Measurements from ENCODE around the gene PPARD. TPM values are rescaled to one million over a fixed set of nuclear protein-coding genes. Genes with fewer than 3 reads are reported as not detected.
A peak's percentile ranks its signal among the peaks of the same experiment; 100 is the strongest.

PPARD gene
- 3.8 and 4.1 TPM in 2 replicates for polyA plus RNA-seq (2011; rRNA removed)
- 4.7 and 6.4 TPM in 2 replicates for polyA plus RNA-seq (2012; cell fraction: cytosol; rRNA removed)
- polyA plus RNA-seq (2012; cell fraction: nucleus; rRNA removed), result 8.4 and 10.2 TPM in 2 replicates
- polyA plus RNA-seq (2017; fragmentation: RNase III; extraction: RNeasy Plus Mini Kit Qiagen cat#74134 plus additional on column Dnase treatment), result 5.1 to 5.9 TPM (median 5.4 TPM) in 3 replicates
- 3.8 and 5.6 TPM in 2 replicates for polyA minus RNA-seq (2011; rRNA and poly(A)+ RNA removed)

GRCh38 chr6:35342258-35343091 lies at the start of gene PPARD:
Gene PPARD (plus strand): TSS chr6:35342558. CDS start chr6:35411088, 68,530 bp downstream.
- Histone ChIP-seq H3K4me1 (peaks cover 8% of the 10 kb centered on the region; the same call in 2 of the 3 replicates), H3K4me2 (peak within 1 kb of the TSS; percentile 86), H3K9me3 (no peaks in the 10 kb centered on the region), H3K27ac (peak within 1 kb of the TSS; percentile 72 to 89), H3K4me3 (peak within 1 kb of the TSS; percentile 69)
- ATAC-seq (peak; percentile 97 to 99), DNase-seq (ENCODE audit: low read depth in 1 of 2, low spot score in 1 of 2) (peak; percentile 84 to 91), FAIRE-seq (no peak)
- ChIA-PET CTCF (interaction anchor here (0.6 to 6.9 kb wide), 38 partner anchors 10 to 397 kb away, joined by 3 to 140 read pairs (median 5); partner anchors contain the start of genes FANCE and RPL10A), POLR2A (interaction anchor here (0.6 to 1.5 kb wide), 3 partner anchors 105 to 125 kb away, joined by 4 to 8 read pairs (median 4); no protein-coding TSS in a partner anchor)
- WGBS (ENCODE audit: missing lambda C conversion rate), result 2% methylated on average over 13 of the region's 77 CpGs
- TF ChIP-seq CHD2 (IDR thresholded peaks at IDR 0.05; ENCODE audit: low read length, partially characterized antibody), result no peak
- no peak for TF ChIP-seq FOXS1 (CRISPR knock-in tag; IDR thresholded peaks at IDR 0.05)
- TF ChIP-seq ZNF302 (CRISPR knock-in tag; IDR thresholded peaks at IDR 0.05), result no peak
- no peak for TF ChIP-seq JUNB (IDR thresholded peaks at IDR 0.05)
- no peak for TF ChIP-seq CHD4 (IDR thresholded peaks at IDR 0.05; ENCODE audit: borderline replicate concordance)
- no peak for TF ChIP-seq SREBF2 (IDR thresholded peaks at IDR 0.05)
- no peak for TF ChIP-seq HOXA7 (CRISPR knock-in tag; IDR thresholded peaks at IDR 0.05)
- no peak for TF ChIP-seq ATOH8 (CRISPR knock-in tag; IDR thresholded peaks at IDR 0.05; ENCODE audit: low read depth)
- no peak for TF ChIP-seq MYC (IDR thresholded peaks at IDR 0.05; ENCODE audit: borderline replicate concordance, low read length)
- TF ChIP-seq HDAC2 (IDR thresholded peaks at IDR 0.05), result no peak
- no peak for TF ChIP-seq BCL3 (IDR thresholded peaks at IDR 0.05)
- TF ChIP-seq POLR2A (IDR thresholded peaks at IDR 0.05; ENCODE audit: low read length), result 0 out of 2 replicates have a peak, but pooled peaks have one; percentile 33
- peak; percentile 95 to 96 for TF ChIP-seq RAD21 (conservative IDR thresholded peaks at IDR 0.05 in 1 of 2, IDR thresholded peaks at IDR 0.05 in 1 of 2)
- no peak for TF ChIP-seq KDM5A (IDR thresholded peaks at IDR 0.05)
- TF ChIP-seq HES2 (IDR thresholded peaks at IDR 0.05), result no peak
- TF ChIP-seq REST (IDR thresholded peaks at IDR 0.05), result no peak
- 0 out of 2 replicates have a peak, but pooled peaks have one; percentile 13 for TF ChIP-seq RFX5 (IDR thresholded peaks at IDR 0.05)
- TF ChIP-seq MAFK (IDR thresholded peaks at IDR 0.05; ENCODE audit: partially characterized antibody), result no peak
- TF ChIP-seq FOSL2 (IDR thresholded peaks at IDR 0.05), result no peak
- no peak for TF ChIP-seq FOSL2 (CRISPR knock-in tag; IDR thresholded peaks at IDR 0.05)
- TF ChIP-seq NPAS2 (CRISPR knock-in tag; IDR thresholded peaks at IDR 0.05; ENCODE audit: borderline replicate concordance), result no peak
- TF ChIP-seq CBX8 (IDR thresholded peaks at IDR 0.05), result no peak
- no peak for TF ChIP-seq TP53 (CRISPR knock-in tag; IDR thresholded peaks at IDR 0.05)
- no peak for TF ChIP-seq ESRRA (IDR thresholded peaks at IDR 0.05; ENCODE audit: borderline replicate concordance, low read length)
- no peak for TF ChIP-seq BHLHE40 (IDR thresholded peaks at IDR 0.05; ENCODE audit: low read depth, low read length)
- TF ChIP-seq HEYL (CRISPR knock-in tag; IDR thresholded peaks at IDR 0.05), result no peak
- TF ChIP-seq SMC3 (IDR thresholded peaks at IDR 0.05), result peak; percentile 97
- 0 out of 2 replicates have a peak, but pooled peaks have one; percentile 35 for TF ChIP-seq MAX (IDR thresholded peaks at IDR 0.05)
- no peak for TF ChIP-seq NFE2L2 (conservative IDR thresholded peaks at IDR 0.05; ENCODE audit: low read length)
- no peak for TF ChIP-seq ELK1 (IDR thresholded peaks at IDR 0.05; ENCODE audit: low read depth, low read length)
- TF ChIP-seq HOXB5 (CRISPR knock-in tag; IDR thresholded peaks at IDR 0.05), result no peak
- no peak; the same call in 1 of the 2 replicates for TF ChIP-seq MAZ (IDR thresholded peaks at IDR 0.05; ENCODE audit: borderline replicate concordance, low read depth, low read length)
